Endothelial cell of umbilical vein (primary cell): ENCODE measurements around the gene SYNPO.

Experiments used
- EZH2 ChIP-seq: IDR thresholded peaks from 2 replicates; pipeline ENCODE4 v1.6.1; 2012; ENCODE audit warnings: borderline replicate concordance, low read depth, mild to moderate bottlenecking, moderate library complexity, low read length, inconsistent platforms; ENCODE audit not compliant: severe bottlenecking
- GATA2 ChIP-seq: IDR thresholded peaks from 2 replicates; pipeline ENCODE4 v1.7.0; 2011; ENCODE audit warnings: low read depth, mild to moderate bottlenecking, moderate library complexity, mixed read lengths, low read length; ENCODE audit not compliant: insufficient read length, insufficient read depth
- MYC ChIP-seq: IDR thresholded peaks from one replicate; pipeline ENCODE4 v1.6.1; 2011; ENCODE audit warnings: mild to moderate bottlenecking, low read depth, low read length
- POLR2A ChIP-seq: IDR thresholded peaks from 2 replicates; pipeline ENCODE4 v1.6.1; 2012; ENCODE audit warnings: low read depth, mild to moderate bottlenecking, control low read depth, low read length
- POLR2AphosphoS5 ChIP-seq: IDR thresholded peaks from 2 replicates; pipeline ENCODE4 v1.6.1; 2012; ENCODE audit warnings: low read depth, mild to moderate bottlenecking, control low read depth, low read length, moderate library complexity; ENCODE audit not compliant: insufficient read depth
- TF ChIP-seq, protein P1 (sequence below), 2 donors: IDR thresholded peaks; 1 replicate in 1 of 2; 2 replicates in 1 of 2; pipeline ENCODE4 v1.5.1; 2011; ENCODE audit warnings: low read length in 2 of 2, mild to moderate bottlenecking in 2 of 2, moderate library complexity in 2 of 2, control low read depth in 1 of 2, inconsistent platforms in 1 of 2, low read depth in 1 of 2; ENCODE audit not compliant: insufficient read depth in 1 of 2; ENCODE audit errors: extremely low read depth in 1 of 2
- TF ChIP-seq, protein P2 (sequence below): IDR thresholded peaks from 2 replicates; pipeline ENCODE4 v1.6.1; 2011; ENCODE audit not compliant: insufficient read depth, insufficient read length

DNA sequence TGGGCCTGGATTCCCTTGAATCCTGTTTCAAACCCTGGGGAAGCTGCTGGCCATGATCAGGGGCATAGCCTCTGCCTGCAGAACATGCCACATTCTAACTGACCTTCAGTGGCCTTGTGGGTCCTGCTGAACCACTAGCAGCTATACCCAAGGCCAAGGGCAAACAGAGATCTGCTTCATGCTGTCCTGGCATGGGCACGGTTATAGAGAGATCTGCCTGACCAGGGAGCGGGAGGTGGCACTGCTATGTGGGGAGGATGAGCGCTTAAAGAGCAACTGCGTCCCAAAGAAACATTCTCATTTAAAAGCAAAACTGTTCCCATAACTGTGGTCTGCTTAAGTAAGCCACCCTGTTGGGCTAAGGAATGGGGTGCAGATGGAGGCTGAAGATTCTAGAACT is 36.5 kb upstream of the SYNPO start:
- TF ChIP-seq, protein P1, sequence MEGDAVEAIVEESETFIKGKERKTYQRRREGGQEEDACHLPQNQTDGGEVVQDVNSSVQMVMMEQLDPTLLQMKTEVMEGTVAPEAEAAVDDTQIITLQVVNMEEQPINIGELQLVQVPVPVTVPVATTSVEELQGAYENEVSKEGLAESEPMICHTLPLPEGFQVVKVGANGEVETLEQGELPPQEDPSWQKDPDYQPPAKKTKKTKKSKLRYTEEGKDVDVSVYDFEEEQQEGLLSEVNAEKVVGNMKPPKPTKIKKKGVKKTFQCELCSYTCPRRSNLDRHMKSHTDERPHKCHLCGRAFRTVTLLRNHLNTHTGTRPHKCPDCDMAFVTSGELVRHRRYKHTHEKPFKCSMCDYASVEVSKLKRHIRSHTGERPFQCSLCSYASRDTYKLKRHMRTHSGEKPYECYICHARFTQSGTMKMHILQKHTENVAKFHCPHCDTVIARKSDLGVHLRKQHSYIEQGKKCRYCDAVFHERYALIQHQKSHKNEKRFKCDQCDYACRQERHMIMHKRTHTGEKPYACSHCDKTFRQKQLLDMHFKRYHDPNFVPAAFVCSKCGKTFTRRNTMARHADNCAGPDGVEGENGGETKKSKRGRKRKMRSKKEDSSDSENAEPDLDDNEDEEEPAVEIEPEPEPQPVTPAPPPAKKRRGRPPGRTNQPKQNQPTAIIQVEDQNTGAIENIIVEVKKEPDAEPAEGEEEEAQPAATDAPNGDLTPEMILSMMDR (IDR thresholded peaks at IDR 0.05; ENCODE audit: extremely low read depth in 1 of 2, insufficient read depth in 1 of 2, low read depth in 1 of 2, low read length in 2 of 2), result no peak
- no peak for TF ChIP-seq EZH2
- TF ChIP-seq MYC, result no peak
- TF ChIP-seq POLR2A, result no peak
- TF ChIP-seq, protein P2, sequence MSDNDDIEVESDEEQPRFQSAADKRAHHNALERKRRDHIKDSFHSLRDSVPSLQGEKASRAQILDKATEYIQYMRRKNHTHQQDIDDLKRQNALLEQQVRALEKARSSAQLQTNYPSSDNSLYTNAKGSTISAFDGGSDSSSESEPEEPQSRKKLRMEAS, result no peak
- TF ChIP-seq POLR2AphosphoS5, result no peak
- no peak for TF ChIP-seq GATA2
